Osteoblast (primary cell): Measurements from ENCODE around the gene SOBP. TPM values are rescaled to one million over a fixed set of nuclear protein-coding genes. Genes with fewer than 3 reads are reported as not detected.

Source experiments
- DNase-seq: peaks from one replicate; pipeline ENCODE4 v3.0.0; 2011; ENCODE audit warnings: low spot score, mixed read lengths; ENCODE audit not compliant: insufficient read length; ENCODE audit errors: missing footprints
- H2AFZ ChIP-seq: 2 replicates; pipeline ENCODE4 v1.6.0; 2011; ENCODE audit warnings: mild to moderate bottlenecking, low read length
- H3K27ac ChIP-seq: 2 replicates; pipeline ENCODE4 v1.5.1; 2011; ENCODE audit warnings: mild to moderate bottlenecking, low read depth, low read length, moderate library complexity
- H3K27me3 ChIP-seq: 2 replicates; pipeline ENCODE4 v1.6.0; 2012; ENCODE audit warnings: mild to moderate bottlenecking, control low read depth, inconsistent platforms, low read length, moderate library complexity; ENCODE audit not compliant: insufficient read depth
- H3K36me3 ChIP-seq: 2 replicates; pipeline ENCODE4 v1.5.1; 2011; ENCODE audit warnings: mild to moderate bottlenecking, low read length, control low read depth, moderate library complexity; ENCODE audit not compliant: insufficient read depth
- H3K4me1 ChIP-seq: 2 replicates; pipeline ENCODE4 v1.5.1; 2011; ENCODE audit warnings: mild to moderate bottlenecking, low read length, control low read depth, moderate library complexity; ENCODE audit not compliant: insufficient read depth
- H3K4me2 ChIP-seq: 2 replicates; pipeline ENCODE4 v1.6.0; 2011; ENCODE audit warnings: mild to moderate bottlenecking, low read length; ENCODE audit not compliant: insufficient read depth
- H3K4me3 ChIP-seq: fragments of 200-600 bp; sonication (generic); 3 replicates; pipeline ENCODE4 v1.5.1; 2012; ENCODE audit warnings: mild to moderate bottlenecking, low read length, inconsistent platforms; ENCODE audit not compliant: insufficient read depth
- H3K79me2 ChIP-seq: 2 replicates; pipeline ENCODE4 v1.6.0; 2012; ENCODE audit warnings: mild to moderate bottlenecking, low read length, control low read depth, inconsistent platforms; ENCODE audit not compliant: insufficient read depth
- H3K9me3 ChIP-seq: 2 replicates; pipeline ENCODE4 v1.5.1; 2011; ENCODE audit warnings: low read depth, low read length, control low read depth
- H4K20me1 ChIP-seq: 2 replicates; pipeline ENCODE4 v1.6.0; 2012; ENCODE audit warnings: mild to moderate bottlenecking, low read length, control low read depth; ENCODE audit not compliant: insufficient read depth
- total RNA-seq: library from RNA; depleted of rRNA; stranded (reverse); fragments of >200 nt; gene quantifications from 2 replicates; pipeline ENCODE4 v1.2.3, GENCODE V29; 2012
- TF ChIP-seq, protein P1 (sequence below): IDR thresholded peaks from 2 replicates; pipeline ENCODE4 v1.5.1; 2011; ENCODE audit warnings: mild to moderate bottlenecking, low read depth, low read length, moderate library complexity; ENCODE audit errors: extremely low read depth

Gene SOBP
- total RNA-seq, 1 donor, result 3.6 TPM

DNA sequence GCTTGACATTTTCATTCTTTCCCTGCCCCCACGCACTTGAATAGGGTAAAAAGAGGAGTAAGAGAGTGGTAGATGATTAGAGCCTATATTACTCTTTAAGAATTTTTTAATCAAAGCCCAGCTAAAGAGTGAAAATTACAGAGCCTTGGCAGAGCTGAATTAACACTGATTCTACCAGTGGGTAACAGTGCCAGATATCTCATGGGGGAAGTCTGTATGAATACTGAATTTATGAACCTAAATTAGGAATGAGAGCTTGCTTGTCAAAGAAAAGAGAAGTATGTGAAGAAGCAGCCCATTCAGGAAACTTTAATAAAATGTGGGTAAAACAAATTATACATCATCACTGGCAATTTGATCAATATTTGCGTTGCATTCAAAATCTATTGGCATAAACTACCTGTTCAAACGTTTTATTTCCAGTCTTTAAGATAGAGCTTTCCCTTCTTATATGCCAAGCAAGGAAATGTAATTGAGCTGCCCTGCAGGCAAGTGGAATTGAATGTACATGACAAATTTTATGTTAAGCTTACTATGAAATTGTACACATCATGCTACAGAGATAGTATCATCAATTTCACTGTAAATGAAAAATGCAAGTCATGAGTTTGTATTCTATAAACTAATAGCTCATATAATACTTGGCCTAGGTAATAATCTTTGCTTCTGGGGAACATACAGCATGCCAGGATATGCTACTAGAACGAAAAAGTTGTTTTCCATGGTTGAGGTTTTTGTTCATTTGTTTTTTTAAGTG, 14.5 kb downstream of the SOBP start:
- Histone ChIP-seq H3K79me2 (no peaks in the 10 kb centered on the region), H3K4me1 (no peaks in the 10 kb centered on the region), H3K9me3 (no peaks in the 10 kb centered on the region), H2AFZ (no peak overlapping the region), H4K20me1 (no peaks in the 10 kb centered on the region), H3K4me3 (no peak overlapping the region), H3K27ac (no peak overlapping the region), H3K36me3 (no peaks in the 10 kb centered on the region), H3K4me2 (no peak overlapping the region), H3K27me3 (no peaks in the 10 kb centered on the region)
- TF ChIP-seq, protein P1, sequence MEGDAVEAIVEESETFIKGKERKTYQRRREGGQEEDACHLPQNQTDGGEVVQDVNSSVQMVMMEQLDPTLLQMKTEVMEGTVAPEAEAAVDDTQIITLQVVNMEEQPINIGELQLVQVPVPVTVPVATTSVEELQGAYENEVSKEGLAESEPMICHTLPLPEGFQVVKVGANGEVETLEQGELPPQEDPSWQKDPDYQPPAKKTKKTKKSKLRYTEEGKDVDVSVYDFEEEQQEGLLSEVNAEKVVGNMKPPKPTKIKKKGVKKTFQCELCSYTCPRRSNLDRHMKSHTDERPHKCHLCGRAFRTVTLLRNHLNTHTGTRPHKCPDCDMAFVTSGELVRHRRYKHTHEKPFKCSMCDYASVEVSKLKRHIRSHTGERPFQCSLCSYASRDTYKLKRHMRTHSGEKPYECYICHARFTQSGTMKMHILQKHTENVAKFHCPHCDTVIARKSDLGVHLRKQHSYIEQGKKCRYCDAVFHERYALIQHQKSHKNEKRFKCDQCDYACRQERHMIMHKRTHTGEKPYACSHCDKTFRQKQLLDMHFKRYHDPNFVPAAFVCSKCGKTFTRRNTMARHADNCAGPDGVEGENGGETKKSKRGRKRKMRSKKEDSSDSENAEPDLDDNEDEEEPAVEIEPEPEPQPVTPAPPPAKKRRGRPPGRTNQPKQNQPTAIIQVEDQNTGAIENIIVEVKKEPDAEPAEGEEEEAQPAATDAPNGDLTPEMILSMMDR, result no peak
- DNase-seq, result no peak

DNA sequence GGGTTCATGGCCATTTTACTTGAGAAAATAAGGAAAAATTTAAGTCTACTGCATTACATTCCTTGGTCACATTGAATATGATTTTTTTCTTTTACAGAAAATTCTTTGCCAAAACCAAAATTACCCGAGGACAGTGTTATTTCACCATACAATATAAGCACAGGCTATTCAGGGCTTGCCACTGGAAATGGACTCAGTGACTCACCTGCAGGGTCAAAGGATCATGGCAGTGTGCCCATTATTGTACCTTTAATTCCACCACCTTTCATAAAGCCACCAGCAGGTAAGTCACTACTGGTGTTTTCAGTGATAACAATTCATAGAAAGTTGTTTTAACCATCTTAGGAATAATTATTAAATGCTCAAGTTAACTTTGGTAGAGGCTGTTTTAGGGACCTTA, 16.2 kb downstream of the SOBP start:
- no peak overlapping the region for H3K27ac ChIP-seq
- H3K9me3 ChIP-seq, result no peaks in the 10 kb centered on the region
- H3K4me2 ChIP-seq, result no peak overlapping the region
- H3K4me1 ChIP-seq, result no peaks in the 10 kb centered on the region
- no peak overlapping the region for H2AFZ ChIP-seq
- H3K79me2 ChIP-seq, result no peaks in the 10 kb centered on the region
- TF ChIP-seq, protein P1, result no peak
- no peaks in the 10 kb centered on the region for H3K36me3 ChIP-seq
- DNase-seq, result no peak
- H3K4me3 ChIP-seq, result no peak overlapping the region
- no peaks in the 10 kb centered on the region for H4K20me1 ChIP-seq
- no peaks in the 10 kb centered on the region for H3K27me3 ChIP-seq

DNA sequence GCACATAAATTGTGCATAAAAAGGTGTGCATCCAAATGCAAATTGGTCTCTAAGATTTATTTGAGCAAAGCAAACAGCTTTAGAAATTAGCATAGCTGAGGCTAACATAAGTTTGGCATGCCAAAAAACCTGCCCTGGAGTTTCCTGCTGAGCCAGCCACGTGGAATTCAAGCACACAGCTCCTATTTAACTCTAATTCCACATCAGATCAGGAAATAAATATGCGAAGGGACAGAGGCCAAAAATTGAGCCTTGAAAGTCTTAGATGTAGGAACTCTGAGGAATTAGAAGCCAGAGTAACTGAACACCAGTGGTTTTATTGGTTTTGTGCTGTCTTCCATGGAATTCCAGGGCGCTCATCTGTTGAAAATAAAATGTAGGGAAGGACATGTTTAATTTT, 19.6 kb downstream of the SOBP start:
- H3K27me3 ChIP-seq, result no peaks in the 10 kb centered on the region
- H3K36me3 ChIP-seq, result no peaks in the 10 kb centered on the region
- DNase-seq, result peak; percentile 61
- no peak overlapping the region for H3K4me3 ChIP-seq
- no peak overlapping the region for H3K4me2 ChIP-seq
- H4K20me1 ChIP-seq, result no peaks in the 10 kb centered on the region
- H3K9me3 ChIP-seq, result no peaks in the 10 kb centered on the region
- TF ChIP-seq, protein P1, result no peak
- H3K79me2 ChIP-seq, result no peaks in the 10 kb centered on the region
- no peak overlapping the region for H2AFZ ChIP-seq
- H3K27ac ChIP-seq, result no peak overlapping the region
- no peaks in the 10 kb centered on the region for H3K4me1 ChIP-seq

DNA sequence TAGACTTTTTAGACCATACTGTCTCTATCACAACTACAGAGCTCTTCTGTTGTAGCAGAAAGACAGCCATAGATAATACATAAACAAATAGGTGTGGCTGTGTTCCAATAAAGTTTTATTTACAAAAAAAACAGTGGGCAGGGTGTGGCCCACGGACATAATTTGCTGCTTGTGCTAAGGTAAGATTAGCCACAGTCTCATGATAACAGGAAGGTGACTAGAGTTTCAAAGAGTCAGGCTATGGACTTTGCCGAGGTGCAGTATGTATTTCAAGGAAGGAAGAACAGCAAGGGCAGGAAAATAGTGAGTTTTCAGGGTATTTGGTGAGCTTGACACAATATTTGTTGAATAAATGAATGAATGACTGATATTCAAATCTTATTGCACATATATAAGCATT, 20.2 kb downstream of the SOBP start:
- no peak for DNase-seq
- Histone ChIP-seq H3K36me3 (no peaks in the 10 kb centered on the region), H3K27ac (no peak overlapping the region), H2AFZ (no peak overlapping the region), H3K4me3 (no peak overlapping the region), H3K4me1 (no peaks in the 10 kb centered on the region), H3K9me3 (no peaks in the 10 kb centered on the region), H3K4me2 (no peak overlapping the region), H3K27me3 (no peaks in the 10 kb centered on the region), H3K79me2 (no peaks in the 10 kb centered on the region), H4K20me1 (no peaks in the 10 kb centered on the region)
- TF ChIP-seq, protein P1, result no peak
